WTC11 (cell line): ENCODE data around the gene ZGPAT. TPM values are rescaled to one million over a fixed set of nuclear protein-coding genes. Genes with fewer than 3 reads are reported as not detected.

Experiments used
- ATAC-seq: fragments of 200-7000 bp; cut with Tn5 transposase; 2 replicates; pipeline ENCODE4 v1.10.0; 2021; ENCODE audit warnings: mild to moderate bottlenecking, moderate library complexity
- CTCF ChIA-PET: fragments of 300-600 bp; sonication (Branson Sonifier 250); formaldehyde crosslinking; loops from one replicate; lab custom pipeline; 2021; ENCODE audit warnings: antibody characterized with exemption; lab: Charles Lee
- POLR2A ChIA-PET: fragments of 350-600 bp; sonication (Branson Sonifier 250); formaldehyde crosslinking; loops from one replicate; lab custom pipeline; 2021; ENCODE audit warnings: antibody characterized with exemption; lab: Charles Lee
- DNase-seq: peaks from one replicate; pipeline ENCODE4 v3.0.0; 2021; ENCODE audit warnings: low spot score
- H3K27ac Mint-ChIP-seq: 2 replicates; pipeline ENCODE4 v1.8.0; 2021; ENCODE audit warnings: mixed read lengths
- H3K27me3 Mint-ChIP-seq: 2 replicates; pipeline ENCODE4 v1.8.0; 2021; ENCODE audit warnings: low read depth, mild to moderate bottlenecking, moderate library complexity, mixed read lengths
- H3K36me3 Mint-ChIP-seq: 2 replicates; pipeline ENCODE4 v1.8.0; 2021; ENCODE audit warnings: mixed read lengths
- H3K4me1 Mint-ChIP-seq: 2 replicates; pipeline ENCODE4 v1.8.0; 2022; ENCODE audit warnings: mixed read lengths
- H3K4me3 Mint-ChIP-seq: 2 replicates; pipeline ENCODE4 v1.8.0; 2021; ENCODE audit warnings: mild to moderate bottlenecking, moderate library complexity, mixed read lengths
- H3K9me3 Mint-ChIP-seq: 2 replicates; pipeline ENCODE4 v1.8.0; 2021; ENCODE audit warnings: mixed read lengths
- E2F4 ChIP-seq: sonication (generic); formaldehyde crosslinking; IDR thresholded peaks from 2 replicates; pipeline ENCODE4 v1.8.1; 2022; ENCODE audit warnings: low read depth, mild to moderate bottlenecking, moderate library complexity, missing genetic modification reagents, borderline replicate concordance
- ESRRA ChIP-seq: sonication (generic); formaldehyde crosslinking; IDR thresholded peaks from 2 replicates; pipeline ENCODE4 v1.8.1; 2022; ENCODE audit warnings: mild to moderate bottlenecking, missing genetic modification reagents, borderline replicate concordance
- JUN ChIP-seq: sonication (generic); formaldehyde crosslinking; IDR thresholded peaks from 2 replicates; pipeline ENCODE4 v1.8.0; 2023; ENCODE audit warnings: mild to moderate bottlenecking, missing genetic modification reagents
- NR2C2 ChIP-seq: sonication (generic); formaldehyde crosslinking; IDR thresholded peaks from 2 replicates; pipeline ENCODE4 v1.8.0; 2022; ENCODE audit warnings: mild to moderate bottlenecking, missing genetic modification reagents
- NR3C1 ChIP-seq: sonication (generic); formaldehyde crosslinking; conservative IDR thresholded peaks from 2 replicates; pipeline ENCODE4 v1.8.1; 2023; ENCODE audit warnings: low read depth, mild to moderate bottlenecking, missing genetic modification reagents
- ZMAT4 ChIP-seq: fragments of 250-450 bp; sonication (Bioruptor Pico); IDR thresholded peaks from 2 replicates; pipeline ENCODE4 v1.9.0; 2021; ENCODE audit warnings: mild to moderate bottlenecking
- ZNF263 ChIP-seq: sonication (generic); formaldehyde crosslinking; IDR thresholded peaks from 2 replicates; pipeline ENCODE4 v1.8.1; 2022; ENCODE audit warnings: low read depth, mild to moderate bottlenecking, moderate library complexity, missing genetic modification reagents
- ZNF532 ChIP-seq: fragments of 250-450 bp; sonication (Bioruptor Pico); IDR thresholded peaks from 2 replicates; pipeline ENCODE4 v1.9.0; 2021; ENCODE audit warnings: mild to moderate bottlenecking, borderline replicate concordance
- total RNA-seq: library from RNA; stranded (reverse); gene quantifications from 3 replicates; pipeline ENCODE4 v1.2.3, GENCODE V29; 2021
- TF ChIP-seq, protein P1 (sequence below): sonication (generic); formaldehyde crosslinking; IDR thresholded peaks from 2 replicates; pipeline ENCODE4 v1.8.1; 2022; ENCODE audit warnings: missing genetic modification reagents, borderline replicate concordance
- TF ChIP-seq, protein P2 (sequence below): sonication (generic); formaldehyde crosslinking; IDR thresholded peaks from 2 replicates; pipeline ENCODE4 v1.8.0; 2023; ENCODE audit warnings: missing genetic modification reagents
- TF ChIP-seq, protein P3 (sequence below): sonication (generic); formaldehyde crosslinking; IDR thresholded peaks from 2 replicates; pipeline ENCODE4 v1.8.1; 2022; ENCODE audit warnings: mild to moderate bottlenecking, moderate library complexity, missing genetic modification reagents
- TF ChIP-seq, protein P4 (sequence below): sonication (generic); formaldehyde crosslinking; IDR thresholded peaks from 2 replicates; pipeline ENCODE4 v1.8.1; 2023; ENCODE audit warnings: mild to moderate bottlenecking, missing genetic modification reagents
- TF ChIP-seq, protein P5 (sequence below): fragments of 250-450 bp; sonication (Bioruptor Pico); IDR thresholded peaks from 2 replicates; pipeline ENCODE4 v2.1.2; 2022; ENCODE audit warnings: mild to moderate bottlenecking, moderate library complexity

The ZGPAT gene
- total RNA-seq, 1 experiment from 2014 or later = 28.3 TPM

GRCh38 chr20:63747622-63748069 lies 39.8 kb downstream of the ZGPAT start (continued):
- TF ChIP-seq ZMAT4 (CRISPR knock-in tag) (no peak), NR3C1 (CRISPR knock-in tag) (no peak), ESRRA (CRISPR knock-in tag) (no peak), ZNF263 (CRISPR knock-in tag) (no peak), NR2C2 (CRISPR knock-in tag) (no peak)
- TF ChIP-seq, protein P1, sequence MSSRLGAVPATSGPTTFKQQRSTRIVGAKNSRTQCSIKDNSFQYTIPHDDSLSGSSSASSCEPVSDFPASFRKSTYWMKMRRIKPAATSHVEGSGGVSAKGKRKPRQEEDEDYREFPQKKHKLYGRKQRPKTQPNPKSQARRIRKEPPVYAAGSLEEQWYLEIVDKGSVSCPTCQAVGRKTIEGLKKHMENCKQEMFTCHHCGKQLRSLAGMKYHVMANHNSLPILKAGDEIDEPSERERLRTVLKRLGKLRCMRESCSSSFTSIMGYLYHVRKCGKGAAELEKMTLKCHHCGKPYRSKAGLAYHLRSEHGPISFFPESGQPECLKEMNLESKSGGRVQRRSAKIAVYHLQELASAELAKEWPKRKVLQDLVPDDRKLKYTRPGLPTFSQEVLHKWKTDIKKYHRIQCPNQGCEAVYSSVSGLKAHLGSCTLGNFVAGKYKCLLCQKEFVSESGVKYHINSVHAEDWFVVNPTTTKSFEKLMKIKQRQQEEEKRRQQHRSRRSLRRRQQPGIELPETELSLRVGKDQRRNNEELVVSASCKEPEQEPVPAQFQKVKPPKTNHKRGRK (CRISPR knock-in tag) = no peak

- Mint-ChIP-seq H3K9me3 (no peaks in the 10 kb centered on the region), H3K27me3 (no peaks in the 10 kb centered on the region), H3K36me3 (0 out of 2 replicates have a peak, but pooled peaks cover 3% of the 10 kb centered on the region), H3K27ac (no peak overlapping the region; the same call in 1 of the 2 replicates), H3K4me1 (peaks cover 10% of the 10 kb centered on the region), H3K4me3 (no peak overlapping the region)
- ChIA-PET CTCF (interaction anchor here (0.9 to 2.6 kb wide), 3 partner anchors 8 to 225 kb away, joined by 3 to 8 read pairs (median 3); no protein-coding TSS in a partner anchor), POLR2A (no interaction called here)
- DNase-seq = no peak
- TF ChIP-seq, protein P2, sequence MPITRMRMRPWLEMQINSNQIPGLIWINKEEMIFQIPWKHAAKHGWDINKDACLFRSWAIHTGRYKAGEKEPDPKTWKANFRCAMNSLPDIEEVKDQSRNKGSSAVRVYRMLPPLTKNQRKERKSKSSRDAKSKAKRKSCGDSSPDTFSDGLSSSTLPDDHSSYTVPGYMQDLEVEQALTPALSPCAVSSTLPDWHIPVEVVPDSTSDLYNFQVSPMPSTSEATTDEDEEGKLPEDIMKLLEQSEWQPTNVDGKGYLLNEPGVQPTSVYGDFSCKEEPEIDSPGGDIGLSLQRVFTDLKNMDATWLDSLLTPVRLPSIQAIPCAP (CRISPR knock-in tag) = no peak
- no peak for TF ChIP-seq ZNF532
- TF ChIP-seq, protein P3, sequence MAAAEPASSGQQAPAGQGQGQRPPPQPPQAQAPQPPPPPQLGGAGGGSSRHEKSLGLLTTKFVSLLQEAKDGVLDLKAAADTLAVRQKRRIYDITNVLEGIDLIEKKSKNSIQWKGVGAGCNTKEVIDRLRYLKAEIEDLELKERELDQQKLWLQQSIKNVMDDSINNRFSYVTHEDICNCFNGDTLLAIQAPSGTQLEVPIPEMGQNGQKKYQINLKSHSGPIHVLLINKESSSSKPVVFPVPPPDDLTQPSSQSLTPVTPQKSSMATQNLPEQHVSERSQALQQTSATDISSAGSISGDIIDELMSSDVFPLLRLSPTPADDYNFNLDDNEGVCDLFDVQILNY (CRISPR knock-in tag) = no peak
- no peak for TF ChIP-seq ESRRA (CRISPR knock-in tag)
- TF ChIP-seq, protein P4, sequence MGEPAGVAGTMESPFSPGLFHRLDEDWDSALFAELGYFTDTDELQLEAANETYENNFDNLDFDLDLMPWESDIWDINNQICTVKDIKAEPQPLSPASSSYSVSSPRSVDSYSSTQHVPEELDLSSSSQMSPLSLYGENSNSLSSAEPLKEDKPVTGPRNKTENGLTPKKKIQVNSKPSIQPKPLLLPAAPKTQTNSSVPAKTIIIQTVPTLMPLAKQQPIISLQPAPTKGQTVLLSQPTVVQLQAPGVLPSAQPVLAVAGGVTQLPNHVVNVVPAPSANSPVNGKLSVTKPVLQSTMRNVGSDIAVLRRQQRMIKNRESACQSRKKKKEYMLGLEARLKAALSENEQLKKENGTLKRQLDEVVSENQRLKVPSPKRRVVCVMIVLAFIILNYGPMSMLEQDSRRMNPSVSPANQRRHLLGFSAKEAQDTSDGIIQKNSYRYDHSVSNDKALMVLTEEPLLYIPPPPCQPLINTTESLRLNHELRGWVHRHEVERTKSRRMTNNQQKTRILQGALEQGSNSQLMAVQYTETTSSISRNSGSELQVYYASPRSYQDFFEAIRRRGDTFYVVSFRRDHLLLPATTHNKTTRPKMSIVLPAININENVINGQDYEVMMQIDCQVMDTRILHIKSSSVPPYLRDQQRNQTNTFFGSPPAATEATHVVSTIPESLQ (CRISPR knock-in tag) = no peak
- TF ChIP-seq, all 79 proteins: peak for 0
- ATAC-seq = no peak
These were observed 40.5 kb downstream of the ZGPAT start for GRCh38 chr20:63748070-63748933.

DNA sequence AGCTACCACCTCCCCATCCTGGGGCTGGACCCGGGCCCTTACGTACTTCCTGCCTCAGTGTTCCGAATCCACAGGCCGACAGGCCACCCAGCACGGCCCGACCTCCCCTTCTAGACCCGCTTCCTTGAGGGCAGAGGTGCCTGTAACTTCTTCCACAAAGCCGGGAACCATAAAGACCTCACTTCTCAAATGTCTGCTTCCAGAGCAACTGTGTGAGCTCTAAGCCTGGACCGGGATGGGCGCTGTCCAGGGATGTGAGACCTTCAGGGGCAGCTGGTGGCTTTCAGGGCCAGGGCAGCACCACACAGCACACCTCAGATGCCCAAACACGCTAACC lies 41.1 kb downstream of the ZGPAT start:
- no peak for ATAC-seq
- TF ChIP-seq E2F4 (CRISPR knock-in tag) (no peak), JUN (CRISPR knock-in tag) (no peak)
- TF ChIP-seq, protein P4 (CRISPR knock-in tag) = no peak
- TF ChIP-seq, protein P5, sequence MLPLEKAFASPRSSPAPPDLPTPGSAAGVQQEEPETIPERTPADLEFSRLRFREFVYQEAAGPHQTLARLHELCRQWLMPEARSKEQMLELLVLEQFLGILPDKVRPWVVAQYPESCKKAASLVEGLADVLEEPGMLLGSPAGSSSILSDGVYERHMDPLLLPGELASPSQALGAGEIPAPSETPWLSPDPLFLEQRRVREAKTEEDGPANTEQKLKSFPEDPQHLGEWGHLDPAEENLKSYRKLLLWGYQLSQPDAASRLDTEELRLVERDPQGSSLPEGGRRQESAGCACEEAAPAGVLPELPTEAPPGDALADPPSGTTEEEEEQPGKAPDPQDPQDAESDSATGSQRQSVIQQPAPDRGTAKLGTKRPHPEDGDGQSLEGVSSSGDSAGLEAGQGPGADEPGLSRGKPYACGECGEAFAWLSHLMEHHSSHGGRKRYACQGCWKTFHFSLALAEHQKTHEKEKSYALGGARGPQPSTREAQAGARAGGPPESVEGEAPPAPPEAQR (CRISPR knock-in tag) = no peak
- TF ChIP-seq, protein P2 (CRISPR knock-in tag) = no peak

More for the DNA sequence above, 41.1 kb downstream of the ZGPAT start:
- Mint-ChIP-seq H3K4me1 (peaks cover 10% of the 10 kb centered on the region), H3K9me3 (no peaks in the 10 kb centered on the region), H3K27me3 (no peaks in the 10 kb centered on the region), H3K36me3 (no peaks in the 10 kb centered on the region), H3K4me3 (no peak overlapping the region), H3K27ac (peak overlapping the region; percentile 91)
- no peak for DNase-seq
- CTCF ChIA-PET = interaction anchor here (1.2 to 4.3 kb wide), 3 partner anchors 8 to 225 kb away, joined by 3 to 29 read pairs (median 8); no protein-coding TSS in a partner anchor
- POLR2A ChIA-PET = no interaction called here
